ENCODE measurements around the gene SH3PXD2A.
A peak's percentile ranks its signal among the peaks of the same experiment; 100 is the strongest.
"Not testable (repeated sequence)": the region's sequence is repeated elsewhere in the genome, so short reads cannot be mapped to it uniquely, and the experiment has no call there.

SH3PXD2A gene

DNA sequence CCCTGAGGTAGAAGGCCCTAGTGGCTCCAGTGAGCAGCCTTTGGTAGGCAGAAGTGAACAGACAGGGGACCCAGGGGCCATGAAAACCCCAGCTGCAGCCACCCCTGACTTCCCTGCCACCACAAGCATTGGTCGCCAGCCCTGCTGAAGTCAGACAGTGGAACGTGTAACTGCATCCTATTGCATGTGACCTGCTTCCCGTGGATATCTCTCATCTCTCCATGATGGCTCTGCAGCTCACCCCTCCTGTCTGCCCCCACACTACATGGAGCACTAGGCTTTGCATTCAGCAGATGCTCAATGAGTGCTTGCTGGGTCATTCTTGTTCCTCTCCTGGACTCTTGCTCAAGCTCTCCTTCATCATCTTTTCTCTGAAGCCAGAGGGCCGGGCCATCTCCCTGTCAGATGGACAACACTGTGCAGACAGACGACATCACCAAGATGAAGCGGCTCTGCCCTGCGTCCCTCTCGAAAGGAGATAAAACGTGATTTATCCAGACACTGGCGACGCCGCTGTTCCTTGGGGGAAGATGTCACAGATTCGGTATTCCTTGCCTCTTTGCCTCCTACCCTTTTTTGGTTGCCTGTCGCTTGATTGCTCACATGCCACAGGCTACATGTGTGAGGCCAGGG, 117.5 kb downstream of the SH3PXD2A start:
- DNase-seq: no peak

DNA sequence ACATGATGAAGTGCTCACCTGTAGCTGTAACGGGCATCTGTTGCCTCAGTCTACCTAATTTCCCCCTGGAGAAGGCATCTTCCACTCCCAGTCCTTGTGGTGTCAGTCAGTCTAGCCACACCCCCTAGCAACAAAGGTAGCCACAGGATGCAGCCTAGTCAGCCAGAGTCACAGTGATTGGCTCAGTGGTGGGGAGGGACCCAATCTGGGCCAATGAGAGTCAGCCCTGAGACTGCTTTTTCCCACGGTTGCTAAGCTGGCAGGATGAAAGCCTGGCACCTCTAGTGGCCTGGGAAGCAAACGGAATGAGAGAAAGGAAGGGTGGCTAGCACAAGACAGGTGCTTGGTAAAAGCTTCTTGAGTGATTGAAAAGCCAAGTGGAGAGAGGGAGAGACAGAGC, 118.6 kb downstream of the SH3PXD2A start:
- DNase-seq: peak; percentile 24

DNA sequence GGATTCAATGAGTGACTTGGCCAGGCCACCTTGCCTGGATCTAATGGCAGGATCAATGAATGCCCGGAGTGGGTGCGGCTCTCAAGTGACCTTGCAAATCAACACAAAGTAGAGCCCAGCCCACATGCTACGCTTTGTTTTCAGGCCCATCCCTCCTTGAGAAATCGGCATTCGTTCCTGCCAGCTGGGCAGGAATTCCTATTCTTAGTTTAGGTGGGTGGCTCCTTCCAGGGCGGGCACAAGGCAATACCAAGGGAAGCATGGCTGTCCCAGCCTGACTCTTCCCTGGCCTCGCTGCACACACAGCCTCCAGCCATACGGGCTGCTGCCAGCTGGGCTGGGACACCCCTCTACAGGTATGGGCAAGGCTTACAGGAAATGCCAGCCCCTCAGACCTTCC, 119.3 kb downstream of the SH3PXD2A start:
- DNase-seq: no peak

DNA sequence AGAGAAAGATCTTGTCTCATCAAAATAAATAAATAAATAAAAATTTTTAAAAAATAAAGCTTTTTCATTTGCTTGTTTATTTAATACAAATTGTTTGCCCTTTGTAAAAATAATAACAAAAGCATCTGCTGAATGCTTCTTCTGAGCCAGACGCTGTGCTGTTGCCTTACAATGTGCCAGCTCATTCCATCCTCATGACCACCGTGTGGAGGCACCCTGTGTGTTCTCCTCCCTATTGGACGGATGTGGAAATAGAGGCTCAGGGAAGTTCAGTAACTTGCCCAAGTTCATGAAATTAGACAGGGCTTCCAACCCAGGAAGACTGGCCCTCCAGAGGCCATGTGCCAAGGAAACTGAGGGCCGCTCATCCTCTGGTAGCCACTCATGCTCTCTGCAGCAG, 120.6 kb downstream of the SH3PXD2A start:
- DNase-seq: no peak

DNA sequence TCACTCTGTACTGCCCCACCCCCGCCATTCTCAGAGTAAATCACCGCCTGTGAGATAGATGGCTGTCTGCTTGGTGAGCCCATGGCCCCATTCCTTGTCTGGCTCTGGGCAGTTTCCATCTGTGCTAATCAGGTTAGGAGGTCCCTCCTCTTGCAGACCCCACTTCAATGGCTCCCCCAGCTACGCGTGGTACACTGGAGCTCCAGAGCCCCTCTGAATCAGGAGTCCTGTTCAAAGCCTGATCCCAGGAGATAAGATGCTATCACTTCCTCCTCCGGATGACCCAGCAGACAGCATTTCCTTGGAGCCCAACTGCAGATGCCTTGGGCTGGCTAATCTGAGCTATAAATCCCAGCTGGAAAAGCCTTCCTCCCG, 122.3 kb downstream of the SH3PXD2A start:
- DNase-seq: no peak

DNA sequence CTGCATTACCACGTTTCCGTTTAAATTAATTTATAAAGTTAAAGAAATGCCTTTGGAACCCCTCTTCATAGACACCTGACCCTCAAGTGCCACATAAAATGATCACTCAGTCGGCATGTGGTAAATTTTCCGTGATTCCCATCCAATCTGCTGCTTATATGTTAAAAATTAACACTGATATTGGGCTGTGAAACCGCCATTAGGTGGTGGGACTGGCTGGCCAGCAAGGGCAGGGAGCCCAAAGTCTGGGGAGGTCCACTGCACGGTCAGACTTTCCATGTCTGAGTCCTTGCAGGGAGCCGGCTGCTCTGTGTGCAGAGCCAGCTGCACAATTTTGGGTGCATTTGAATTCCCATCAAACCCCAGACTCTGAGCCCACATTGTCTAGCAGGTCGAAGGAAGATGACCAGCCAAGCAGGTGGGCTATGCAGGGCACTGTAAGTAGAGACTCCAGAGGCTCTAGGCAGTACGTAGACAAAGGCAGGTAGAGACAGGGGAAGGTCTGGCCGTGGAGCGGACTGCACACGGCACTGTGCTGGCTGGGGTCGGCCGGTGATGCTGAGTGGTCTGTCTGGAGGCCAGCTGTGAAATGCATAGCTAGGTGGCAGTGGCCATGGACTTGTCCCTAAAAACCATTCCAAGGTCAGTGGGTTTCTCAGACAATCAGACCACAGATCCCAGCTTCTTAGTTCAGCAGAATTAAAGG, 122.9 kb downstream of the SH3PXD2A start:
- no peak for DNase-seq

DNA sequence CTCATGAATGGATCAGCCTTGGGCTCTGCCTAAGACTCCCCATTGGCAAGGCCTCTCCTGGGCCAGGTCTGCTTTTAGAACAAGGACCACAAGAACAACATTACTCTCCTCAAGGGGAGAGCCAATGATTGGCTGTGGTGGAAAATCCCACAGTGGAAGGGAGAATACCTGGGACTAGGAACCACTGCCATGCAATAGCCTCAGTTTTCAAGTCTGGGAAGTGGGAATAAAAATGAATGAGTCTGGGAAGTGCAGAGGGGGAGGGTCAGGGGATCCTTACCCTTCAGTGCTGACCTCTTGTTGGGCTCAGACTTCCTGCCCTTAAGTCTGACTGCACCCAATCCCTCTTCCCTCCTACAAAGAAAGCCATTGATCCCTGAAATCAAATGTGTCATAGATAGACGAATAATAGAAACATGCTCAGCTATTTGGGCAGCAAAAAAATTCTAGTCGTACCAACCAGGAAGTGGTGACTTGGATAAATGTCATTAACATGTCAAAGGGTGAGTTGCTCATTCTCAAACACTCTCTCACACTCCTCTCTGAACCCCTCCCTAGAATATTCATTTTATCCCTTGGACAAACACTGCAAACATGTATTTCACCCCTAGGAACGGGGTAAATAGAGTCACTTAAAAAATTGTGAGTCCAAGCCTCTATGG, 123.6 kb downstream of the SH3PXD2A start:
- DNase-seq: no peak

DNA sequence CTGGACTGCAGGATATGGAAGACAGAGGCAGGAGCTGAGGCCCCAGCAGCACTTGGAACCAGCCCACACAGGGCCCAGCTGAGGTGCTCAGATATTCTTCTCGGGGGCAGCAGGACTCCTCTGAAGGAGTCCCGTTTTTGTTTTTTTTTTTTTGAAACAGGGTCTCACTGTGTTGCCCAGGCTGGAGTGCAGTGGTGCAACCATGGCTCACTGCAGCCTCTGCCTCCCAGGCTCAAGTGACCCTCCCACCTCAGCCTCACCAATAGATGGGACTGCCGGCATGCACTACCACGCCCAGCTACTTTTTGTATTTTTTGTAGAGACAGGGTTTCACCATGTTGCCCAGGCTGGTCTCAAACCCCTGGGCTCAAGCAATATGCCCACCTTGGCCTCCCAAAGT, 124.3 kb downstream of the SH3PXD2A start:
- DNase-seq: not testable (repeated sequence)

DNA sequence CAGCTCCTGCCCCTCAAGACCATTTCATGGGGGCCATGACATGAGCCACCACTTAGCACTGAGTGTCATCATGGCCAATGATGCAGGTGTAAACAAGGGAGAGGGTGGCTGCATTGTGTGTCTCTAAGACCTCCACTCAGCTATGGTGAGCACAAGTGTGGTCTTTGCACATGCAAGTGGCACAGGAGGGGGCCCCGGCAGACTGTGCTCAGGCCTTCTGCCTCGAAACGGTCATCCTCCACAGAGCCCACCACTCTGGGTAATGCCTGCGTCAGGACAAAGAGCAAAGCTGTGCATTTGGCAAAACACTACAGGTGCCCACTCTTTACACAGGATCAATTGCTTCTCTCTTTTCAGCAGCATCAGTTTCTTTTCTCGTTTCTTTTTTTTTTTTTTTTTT, 125.5 kb downstream of the SH3PXD2A start:
- DNase-seq: no peak

DNA sequence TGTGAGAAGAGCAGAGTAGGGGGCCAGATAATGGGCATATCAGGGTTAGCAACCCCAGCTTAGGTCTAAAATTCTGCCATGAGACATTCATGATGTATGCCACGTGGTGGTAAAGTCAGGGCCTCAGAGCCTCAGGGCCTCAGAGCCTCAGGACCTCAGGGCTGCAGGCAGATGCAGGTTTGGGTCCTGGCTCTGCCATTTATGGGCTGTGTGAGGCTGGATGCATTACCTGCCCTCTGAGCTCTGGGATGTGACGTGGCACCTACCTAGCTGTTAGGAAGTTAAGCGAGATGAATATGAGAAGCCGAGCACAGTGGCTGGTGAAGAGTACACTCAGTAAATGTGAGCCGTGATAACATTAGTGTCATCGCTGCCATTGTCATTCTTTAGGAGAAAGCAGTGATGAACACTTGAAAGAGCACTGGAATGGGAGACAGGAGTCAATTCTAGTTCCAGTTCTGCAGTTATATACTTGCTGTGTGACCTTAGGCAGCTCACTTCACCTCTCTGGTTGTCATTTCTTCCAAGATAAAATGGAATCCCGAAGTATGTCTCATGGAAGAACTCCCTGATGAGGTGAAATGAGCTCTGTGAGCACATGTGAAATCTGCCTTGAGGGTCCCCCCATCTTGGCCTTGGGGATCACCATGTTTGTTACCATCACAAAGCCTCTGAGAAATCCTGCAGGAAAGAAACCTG, 127.2 kb downstream of the SH3PXD2A start:
- no peak for DNase-seq

DNA sequence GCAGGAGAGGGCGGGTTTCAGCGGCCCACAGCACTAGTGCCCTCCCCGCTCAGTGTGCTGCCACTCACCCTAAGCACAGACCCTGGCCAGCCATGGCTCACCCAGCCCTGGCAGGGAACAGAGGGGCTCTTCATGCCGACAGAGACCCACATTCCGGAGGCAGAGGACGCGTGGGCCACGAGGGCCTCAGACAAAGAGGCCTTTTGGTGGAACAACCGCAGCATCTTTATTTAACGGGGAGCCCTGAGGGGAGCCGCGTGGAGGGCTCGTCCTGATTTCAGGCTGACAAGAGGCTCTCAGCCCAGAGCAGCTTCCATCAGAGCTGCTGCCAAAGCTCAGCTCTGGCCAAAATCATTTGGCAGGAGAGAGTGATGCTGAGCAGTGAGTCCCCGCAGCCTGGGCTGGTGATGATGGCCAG, 127.8 kb downstream of the SH3PXD2A start:
- no peak for DNase-seq

DNA sequence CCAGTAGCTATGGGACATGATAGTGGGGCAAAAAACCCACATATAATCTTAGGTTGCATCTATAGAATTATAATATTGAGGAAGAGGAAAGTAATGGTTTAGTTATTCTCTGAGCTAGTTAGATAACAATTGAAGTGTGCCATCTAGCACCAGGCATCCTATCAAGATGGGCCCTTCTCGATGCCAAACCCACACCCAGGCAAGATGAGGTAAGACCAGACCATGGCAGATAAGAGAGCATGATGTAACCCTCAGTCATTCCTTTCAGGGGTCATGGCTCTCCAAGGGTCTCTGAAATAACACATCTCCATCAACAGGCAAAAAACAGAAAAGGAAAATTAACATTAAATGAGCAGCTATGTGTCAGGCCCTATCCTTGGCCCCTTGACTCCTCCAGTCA, 128.7 kb downstream of the SH3PXD2A start:
- DNase-seq: no peak

DNA sequence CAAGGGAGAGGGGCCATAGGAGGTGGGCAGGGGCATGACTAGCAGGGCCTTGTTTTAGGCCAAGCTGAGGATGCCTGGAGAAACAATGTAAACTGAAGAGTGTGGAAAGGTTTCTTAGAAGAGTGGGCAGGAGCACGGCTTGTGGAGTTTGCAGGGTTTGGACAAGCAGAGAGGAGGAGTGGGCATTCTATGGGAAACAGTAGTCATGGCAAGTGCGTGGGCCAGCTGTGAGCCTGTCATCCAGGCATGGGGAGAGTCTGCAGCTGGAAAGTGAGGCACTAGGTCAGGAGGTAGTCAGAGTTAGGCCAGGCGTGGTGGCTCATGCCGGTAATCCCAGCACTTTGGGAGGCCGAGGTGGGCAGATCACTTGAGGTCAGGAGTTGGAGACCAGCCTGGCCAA, 130.1 kb downstream of the SH3PXD2A start:
- DNase-seq: no peak

DNA sequence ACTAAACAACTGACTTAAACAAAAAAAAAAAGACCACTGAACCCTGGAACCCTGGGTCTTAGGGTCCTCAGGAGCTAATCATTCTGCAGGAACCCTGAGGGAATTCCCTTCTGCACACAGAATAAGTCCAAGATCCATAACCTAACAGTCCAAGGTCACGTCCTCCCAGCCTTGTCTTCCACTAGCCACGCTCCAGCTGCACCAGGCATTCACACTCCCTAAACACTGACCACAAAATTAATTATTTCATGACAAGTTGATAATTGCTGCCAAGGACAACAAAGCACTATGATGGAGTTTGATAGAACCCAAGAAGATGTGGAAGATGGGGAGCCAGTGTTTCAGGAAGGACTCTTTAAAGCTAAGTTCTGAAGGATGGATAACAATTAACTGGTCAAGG, 130.6 kb downstream of the SH3PXD2A start:
- no peak for DNase-seq

DNA sequence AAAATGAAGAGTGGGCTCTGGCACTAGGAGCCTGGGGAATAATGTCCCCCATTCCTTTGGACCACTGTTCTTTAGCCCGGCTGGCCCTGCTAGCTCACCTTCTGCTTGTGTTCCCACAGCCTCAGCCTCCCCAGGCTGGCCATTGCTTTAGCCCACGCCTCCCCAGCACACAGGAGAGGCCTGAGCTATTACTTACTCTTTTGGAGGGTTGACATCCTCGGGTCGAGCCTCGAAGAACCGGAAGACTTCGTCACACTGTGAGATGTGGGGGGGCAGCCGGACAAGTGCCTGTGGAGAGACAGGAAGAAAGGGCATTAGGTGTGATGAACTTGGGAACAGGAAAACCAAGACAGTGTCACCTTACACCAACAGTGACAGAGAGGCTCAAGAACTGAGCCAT, 131.3 kb downstream of the SH3PXD2A start:
- DNase-seq: no peak

DNA sequence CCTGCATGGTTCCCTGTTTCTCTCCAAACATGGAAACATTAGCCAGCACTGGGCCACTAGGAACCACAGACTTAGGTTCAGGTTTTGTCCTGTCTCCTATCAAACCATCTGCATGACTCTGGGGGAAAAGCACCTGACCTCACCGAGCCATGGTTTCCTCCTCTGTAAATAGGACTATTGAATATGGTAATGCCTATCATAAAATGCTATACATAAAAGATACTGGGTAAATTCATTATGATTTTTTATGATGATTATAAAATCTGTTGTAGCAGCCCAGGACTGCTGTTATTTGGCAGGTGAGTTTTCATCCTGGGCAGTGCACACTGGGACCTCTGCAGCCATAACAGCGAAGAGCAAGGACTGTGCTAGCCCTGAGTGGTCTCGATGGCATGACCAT, 131.8 kb downstream of the SH3PXD2A start:
- no peak for DNase-seq

DNA sequence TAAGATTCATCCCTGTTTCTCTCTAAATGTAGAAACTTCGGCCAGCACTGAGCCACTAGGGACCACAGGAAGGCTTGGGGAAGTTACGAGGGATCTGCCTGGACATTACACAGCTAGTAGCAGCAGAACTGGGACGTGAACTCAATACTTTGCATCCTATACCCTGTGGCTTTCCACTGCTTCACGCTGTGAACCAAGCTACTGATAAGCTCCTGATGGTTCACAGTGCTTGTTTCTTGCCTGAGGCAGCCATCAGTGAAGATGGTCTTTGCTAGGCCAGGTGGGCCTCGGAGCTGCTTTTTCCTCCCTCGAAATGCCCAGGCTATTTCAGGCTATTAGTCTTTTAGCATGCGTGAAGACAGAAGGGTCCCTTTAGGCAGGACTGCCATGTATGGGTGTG, 132.7 kb downstream of the SH3PXD2A start:
- no peak for DNase-seq

DNA sequence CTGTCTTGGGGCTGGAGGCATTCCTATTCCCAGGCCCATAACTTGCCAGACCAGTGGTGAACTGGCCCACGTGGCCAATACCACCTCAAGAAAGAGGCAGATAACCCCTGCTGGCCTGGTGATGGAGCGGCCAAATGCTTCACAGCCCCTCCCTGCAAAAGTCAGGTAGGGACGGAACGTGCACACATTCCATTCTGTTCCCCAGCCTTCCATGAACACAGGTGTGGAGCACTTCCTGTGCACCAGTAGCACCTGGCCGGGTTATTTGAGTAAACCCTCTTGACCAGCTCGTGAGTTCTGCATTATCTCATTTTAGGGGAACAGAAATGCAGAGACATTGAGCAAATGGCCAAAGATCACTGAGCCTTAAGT, 134.4 kb downstream of the SH3PXD2A start:
- no peak for DNase-seq

DNA sequence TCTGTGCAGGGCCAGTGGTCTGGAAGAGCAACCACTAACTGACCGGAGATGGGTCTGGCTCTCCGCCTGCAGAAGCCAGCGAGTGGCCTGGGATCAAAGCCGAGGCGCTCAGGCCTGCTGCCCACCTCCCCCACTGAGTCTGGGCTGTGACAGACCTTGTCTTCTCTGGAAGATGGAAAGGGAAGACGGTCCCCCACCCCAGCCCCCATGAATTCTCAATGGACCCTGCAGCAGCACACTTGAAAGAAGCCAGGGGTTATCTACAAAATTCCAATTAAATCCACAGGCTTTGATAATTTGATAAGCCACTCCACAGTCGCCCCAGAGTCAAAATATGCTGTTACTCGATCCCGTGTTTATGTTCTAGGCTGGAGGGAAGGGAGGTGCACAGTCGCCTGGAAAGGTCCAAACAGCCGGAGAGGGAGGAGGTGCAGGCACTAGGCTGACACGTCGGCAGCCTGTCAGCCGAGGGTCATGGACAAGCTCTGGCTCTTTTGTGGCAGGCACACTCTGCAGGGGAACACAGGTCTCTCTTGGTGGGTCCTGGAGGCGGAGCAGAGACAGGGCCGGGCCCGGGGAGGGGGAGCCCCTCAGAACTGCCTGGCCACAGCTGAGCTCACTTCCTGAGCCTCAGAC, 134.9 kb downstream of the SH3PXD2A start:
- no peak for DNase-seq

DNA sequence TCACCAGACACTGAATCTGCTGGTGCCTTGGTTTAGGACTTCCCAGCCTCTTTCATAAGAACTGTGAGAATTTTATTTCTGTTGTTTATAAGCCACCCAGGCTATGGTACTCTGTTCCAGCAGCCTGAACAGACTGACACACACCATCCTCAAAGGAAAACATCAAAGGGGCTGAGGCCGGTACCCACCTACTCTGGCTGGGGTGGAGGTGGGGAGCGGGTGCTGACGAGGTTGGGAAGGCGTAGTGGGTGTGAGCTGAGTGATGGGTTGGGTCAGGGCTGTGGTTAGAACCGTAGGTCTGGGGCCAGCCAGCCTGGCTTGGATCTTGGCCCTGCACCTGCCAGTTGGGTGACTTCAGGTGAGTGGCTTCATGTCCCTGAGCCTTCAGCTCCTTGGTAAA, 136.3 kb downstream of the SH3PXD2A start:
- no peak for DNase-seq

DNA sequence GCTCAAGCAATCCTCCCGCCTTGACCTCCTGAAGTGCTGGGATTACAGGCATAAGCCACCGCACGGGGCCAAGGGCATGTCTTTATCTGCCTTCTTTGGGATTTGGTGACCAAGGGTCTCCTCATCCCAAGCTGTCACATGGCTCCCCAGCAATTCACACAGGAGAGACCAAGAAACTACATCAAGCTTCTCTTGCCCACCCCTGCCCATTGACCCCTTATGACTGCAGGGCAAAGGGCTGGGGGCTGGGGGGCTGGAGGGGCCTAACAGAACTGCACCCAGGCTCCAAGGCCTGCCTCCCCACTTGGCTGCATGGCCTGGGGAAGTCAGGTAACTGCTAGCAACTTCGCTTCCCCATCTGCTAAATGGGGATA, 137.1 kb downstream of the SH3PXD2A start:
- no peak for DNase-seq

DNA sequence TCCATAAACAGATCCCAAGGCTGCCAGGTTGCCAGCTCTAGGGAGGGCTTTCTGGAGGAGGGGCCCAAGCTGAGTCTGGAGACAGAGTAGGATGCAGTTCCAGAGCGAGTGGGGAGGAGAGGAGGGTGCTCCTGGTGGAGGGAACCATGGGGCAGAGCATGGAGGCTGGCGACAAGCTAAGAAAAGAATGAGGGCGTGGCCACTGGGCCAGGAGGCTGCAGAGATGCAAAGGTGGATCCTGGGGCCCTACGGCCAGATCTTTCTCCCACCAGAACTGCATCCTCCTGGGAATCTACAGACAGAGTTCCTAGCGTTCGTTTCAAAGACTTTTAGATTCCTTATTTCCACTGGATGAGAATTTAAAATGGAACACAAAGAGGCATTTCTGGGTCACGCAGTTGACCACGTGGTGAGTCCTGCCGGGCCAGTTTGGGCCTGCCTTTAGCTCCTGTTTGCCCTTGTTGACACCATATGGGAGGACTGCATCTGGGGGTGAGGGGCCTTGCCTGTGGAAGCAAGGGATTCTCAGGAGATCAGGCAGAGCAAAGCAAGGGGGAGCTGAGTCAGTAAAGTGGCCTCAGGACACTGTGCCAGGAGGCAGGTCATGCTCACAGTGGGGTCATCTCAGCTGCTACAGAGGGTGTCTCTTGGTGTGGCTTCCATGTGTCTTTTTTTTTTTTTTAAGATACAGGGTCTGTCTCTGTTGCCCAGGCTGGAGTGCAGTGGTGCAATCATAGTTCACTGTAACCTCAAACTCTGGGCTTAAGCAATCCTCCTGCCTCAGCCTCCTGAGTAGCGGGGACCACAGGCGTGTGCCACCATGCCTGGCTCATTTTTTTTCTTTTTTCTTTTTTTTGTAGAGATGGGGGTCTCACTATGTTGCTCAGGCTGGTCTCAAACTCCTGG, 137.8 kb downstream of the SH3PXD2A start:
- no peak for DNase-seq
